Stimulated activated naive CD8-positive, alpha-beta T cell treated with anti-CD3 and anti-CD28 coated beads, Interleukin-15, amount 100 ng/mL, for 72 hours (primary cell): ENCODE results near the gene EPB41L4A.

Experiments used
- ATAC-seq: fragments of 150-1000 bp; cut with Tn5 transposase; 2 replicates; pipeline ENCODE4 v1.10.0; 2021; ENCODE audit warnings: mild to moderate bottlenecking, moderate library complexity
- DNase-seq, 2 donors: peaks; one replicate each; pipeline ENCODE4 v3.0.0; 2021 to 2022
- H3K27ac Mint-ChIP-seq, 2 donors: one replicate each; pipeline ENCODE4 v1.8.0; 2022; ENCODE audit warnings: mild to moderate bottlenecking in 2 of 2, mixed read lengths in 2 of 2, moderate library complexity in 2 of 2
- H3K27me3 Mint-ChIP-seq: one replicate; pipeline ENCODE4 v1.8.0; 2022; ENCODE audit warnings: mixed read lengths
- H3K4me1 Mint-ChIP-seq: one replicate; pipeline ENCODE4 v1.8.0; 2022; ENCODE audit warnings: mild to moderate bottlenecking, mixed read lengths
- H3K4me3 Mint-ChIP-seq, 2 donors: one replicate each; pipeline ENCODE4 v1.8.0; 2022; ENCODE audit warnings: mild to moderate bottlenecking in 2 of 2, mixed read lengths in 2 of 2, moderate library complexity in 1 of 2
- H3K9me3 Mint-ChIP-seq, 2 donors: one replicate each; pipeline ENCODE4 v1.8.0; 2022; ENCODE audit warnings: mixed read lengths in 2 of 2

EPB41L4A gene

DNA sequence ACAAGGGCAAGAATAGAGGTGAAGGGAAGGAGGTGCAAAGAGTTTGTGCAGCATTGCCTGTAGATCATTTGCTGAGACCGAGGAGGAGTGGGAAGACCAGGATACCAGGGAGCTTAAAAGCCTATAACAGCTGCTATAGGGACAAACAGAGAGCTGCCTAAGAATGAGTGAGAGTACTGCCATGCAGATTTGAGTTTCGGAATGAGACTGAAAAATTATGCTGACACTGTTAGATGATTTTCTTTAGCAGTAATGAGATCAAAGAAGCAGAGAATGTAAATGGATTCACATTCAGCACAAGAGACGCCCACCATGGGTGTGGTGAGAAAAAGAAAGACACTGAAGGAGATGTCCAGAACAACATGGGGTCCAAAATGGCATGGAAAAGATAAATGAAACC lies 69.7 kb downstream of the EPB41L4A start:
- H3K4me3 Mint-ChIP-seq, result no peak overlapping the region
- peaks cover 9% of the 10 kb centered on the region for H3K27me3 Mint-ChIP-seq
- no peak overlapping the region for H3K27ac Mint-ChIP-seq
- no peaks in the 10 kb centered on the region for H3K9me3 Mint-ChIP-seq
- DNase-seq (no peak), ATAC-seq (no peak)
- no peaks in the 10 kb centered on the region for H3K4me1 Mint-ChIP-seq

GRCh38 chr5:112348915-112349314 lies 70.2 kb downstream of the EPB41L4A start:
- Mint-ChIP-seq H3K9me3 (no peaks in the 10 kb centered on the region), H3K27me3 (peaks cover 14% of the 10 kb centered on the region), H3K27ac (no peak overlapping the region), H3K4me1 (no peaks in the 10 kb centered on the region), H3K4me3 (no peak overlapping the region)
- DNase-seq (no peak), ATAC-seq (no peak)

- H3K9me3 Mint-ChIP-seq, result no peaks in the 10 kb centered on the region
- ATAC-seq (no peak), DNase-seq (no peak)
- H3K27me3 Mint-ChIP-seq, result peaks cover 13% of the 10 kb centered on the region
- no peak overlapping the region for H3K27ac Mint-ChIP-seq
- no peak overlapping the region for H3K4me3 Mint-ChIP-seq
- no peaks in the 10 kb centered on the region for H3K4me1 Mint-ChIP-seq
Observed at GRCh38 chr5:112348387-112348786, 70.7 kb downstream of the EPB41L4A start.

GRCh38 chr5:112346411-112347044 lies 72.5 kb downstream of the EPB41L4A start:
- Mint-ChIP-seq H3K27me3 (peaks cover 8% of the 10 kb centered on the region), H3K4me1 (no peaks in the 10 kb centered on the region), H3K9me3 (no peaks in the 10 kb centered on the region), H3K27ac (no peak overlapping the region), H3K4me3 (no peak overlapping the region)
- ATAC-seq (no peak), DNase-seq (no peak)

- Mint-ChIP-seq H3K27me3 (peaks cover 8% of the 10 kb centered on the region), H3K27ac (no peak overlapping the region), H3K4me3 (no peak overlapping the region), H3K9me3 (no peaks in the 10 kb centered on the region), H3K4me1 (no peaks in the 10 kb centered on the region)
- ATAC-seq (no peak), DNase-seq (no peak)
Observed at GRCh38 chr5:112344540-112344939, 74.5 kb downstream of the EPB41L4A start.

DNA sequence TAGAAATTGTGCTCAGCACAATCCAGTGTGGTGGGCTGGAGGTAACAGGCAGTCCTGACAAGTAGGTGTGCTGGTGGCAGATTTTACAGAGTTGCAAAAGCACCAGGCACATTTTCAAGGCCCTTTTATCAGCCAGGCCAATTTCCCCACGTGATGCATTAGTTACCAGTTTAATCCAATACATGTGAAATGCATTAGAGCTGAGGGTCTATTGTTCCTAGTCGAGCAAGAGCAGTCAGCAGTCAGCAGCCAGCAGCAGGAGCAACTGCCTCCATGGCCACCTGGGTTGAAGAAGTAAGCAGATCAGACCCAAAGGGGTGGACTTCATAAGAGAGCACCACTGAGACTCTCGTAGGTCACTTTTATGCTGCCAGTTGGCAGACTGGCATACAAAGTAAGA lies 76.7 kb downstream of the EPB41L4A start:
- Mint-ChIP-seq H3K4me1 (no peaks in the 10 kb centered on the region), H3K27me3 (peaks cover 18% of the 10 kb centered on the region), H3K4me3 (no peak overlapping the region), H3K27ac (no peak overlapping the region), H3K9me3 (no peaks in the 10 kb centered on the region)
- ATAC-seq (no peak), DNase-seq (no peak)

DNA sequence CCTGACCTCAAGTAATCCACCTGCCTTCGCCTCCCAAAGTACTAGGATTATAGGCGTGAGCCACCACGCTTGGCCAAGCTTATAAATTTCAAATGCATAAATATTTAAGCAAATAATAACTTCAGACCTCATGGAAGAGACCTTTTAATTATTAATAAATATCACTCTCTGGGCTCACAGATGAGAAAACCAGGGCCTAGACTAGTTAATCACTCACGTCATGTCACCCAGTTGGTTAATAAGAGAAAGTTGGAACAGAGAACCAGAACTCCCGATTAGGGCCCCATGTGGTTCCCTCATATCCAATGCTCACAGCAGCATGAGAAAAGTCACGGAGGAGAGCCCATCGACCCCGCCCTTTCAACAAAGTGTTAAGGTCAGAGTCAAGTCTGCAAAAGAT lies 79.3 kb downstream of the EPB41L4A start:
- no peaks in the 10 kb centered on the region for H3K9me3 Mint-ChIP-seq
- H3K4me1 Mint-ChIP-seq, result no peaks in the 10 kb centered on the region
- DNase-seq (no peak), ATAC-seq (no peak)
- no peak overlapping the region for H3K4me3 Mint-ChIP-seq
- H3K27ac Mint-ChIP-seq, result no peak overlapping the region
- peaks cover 28% of the 10 kb centered on the region for H3K27me3 Mint-ChIP-seq

- Mint-ChIP-seq H3K27ac (no peak overlapping the region), H3K9me3 (no peaks in the 10 kb centered on the region), H3K4me3 (no peak overlapping the region), H3K4me1 (no peaks in the 10 kb centered on the region), H3K27me3 (peaks cover 27% of the 10 kb centered on the region)
- no peak for DNase-seq
- ATAC-seq, result no peak
Observed at GRCh38 chr5:112338681-112339337, 80.3 kb downstream of the EPB41L4A start.

GRCh38 chr5:112333331-112333781 lies 85.7 kb downstream of the EPB41L4A start:
- Mint-ChIP-seq H3K27me3 (peaks cover 49% of the 10 kb centered on the region), H3K4me3 (no peak overlapping the region), H3K4me1 (peaks cover 7% of the 10 kb centered on the region), H3K9me3 (no peaks in the 10 kb centered on the region), H3K27ac (no peak overlapping the region)
- ATAC-seq (no peak), DNase-seq (no peak)

DNA sequence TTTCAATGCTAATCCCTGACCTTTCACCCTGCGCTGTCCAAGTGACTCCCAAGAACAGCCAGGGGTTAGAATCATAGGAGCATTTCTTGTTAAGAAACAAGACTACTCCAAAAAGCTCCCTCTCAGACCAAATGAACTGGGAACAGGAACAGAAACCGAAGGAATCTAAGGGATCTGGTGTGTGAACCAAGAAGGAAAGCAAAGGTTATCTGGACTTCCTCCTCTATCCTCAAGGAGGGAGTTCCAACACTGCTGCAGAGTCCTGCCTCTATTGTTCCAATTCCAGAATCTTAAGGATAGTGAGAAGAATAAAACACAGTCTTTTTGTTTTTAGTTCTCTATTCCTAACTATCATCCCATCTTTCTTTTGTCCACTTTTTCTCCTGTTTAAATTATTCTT lies 87.2 kb downstream of the EPB41L4A start:
- H3K9me3 Mint-ChIP-seq, result no peaks in the 10 kb centered on the region
- H3K4me3 Mint-ChIP-seq, result no peak overlapping the region
- no peak for DNase-seq
- no peak for ATAC-seq
- no peak overlapping the region for H3K27ac Mint-ChIP-seq
- H3K4me1 Mint-ChIP-seq, result peaks cover 7% of the 10 kb centered on the region
- H3K27me3 Mint-ChIP-seq, result peaks cover 50% of the 10 kb centered on the region

DNA sequence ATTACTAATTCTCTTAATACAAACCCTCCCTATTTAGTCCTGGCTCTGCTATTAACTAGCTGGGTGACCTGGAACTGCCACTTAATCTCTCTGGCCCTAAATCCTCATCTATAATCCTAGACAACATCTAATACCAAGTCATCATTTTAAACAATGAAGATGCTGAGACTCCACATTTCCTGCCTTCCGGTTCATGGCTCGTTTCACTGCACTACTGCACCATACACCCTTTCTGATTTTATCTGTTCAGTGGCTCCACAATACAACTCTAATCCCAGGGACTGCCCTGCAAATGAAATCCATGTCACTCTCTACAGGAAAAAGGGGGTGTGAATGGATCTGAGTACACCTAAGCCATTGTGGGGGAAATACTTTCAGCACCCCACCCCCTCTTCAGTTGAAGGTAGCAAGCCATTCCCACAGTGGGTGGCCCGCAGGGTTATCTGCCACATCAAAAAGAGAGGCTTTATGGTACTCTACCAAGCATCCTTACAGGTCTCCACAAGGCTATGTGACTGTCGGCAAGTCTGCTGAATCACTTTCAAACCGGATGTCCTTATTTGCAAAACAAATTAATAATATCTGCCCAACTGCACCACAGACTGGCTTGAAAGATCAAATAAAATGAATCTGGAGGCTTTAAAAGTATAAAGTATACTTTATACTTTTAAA lies 89.5 kb downstream of the EPB41L4A start:
- H3K27me3 Mint-ChIP-seq, result peaks cover 50% of the 10 kb centered on the region
- H3K9me3 Mint-ChIP-seq, result no peaks in the 10 kb centered on the region
- no peak overlapping the region for H3K4me3 Mint-ChIP-seq
- peaks cover 7% of the 10 kb centered on the region for H3K4me1 Mint-ChIP-seq
- peak in 1 of 2 donors; percentile 4 for DNase-seq
- H3K27ac Mint-ChIP-seq, result no peak overlapping the region
- ATAC-seq, result peak; percentile 71

- Mint-ChIP-seq H3K27ac (no peak overlapping the region), H3K27me3 (peaks cover 45% of the 10 kb centered on the region), H3K9me3 (no peaks in the 10 kb centered on the region), H3K4me1 (no peaks in the 10 kb centered on the region), H3K4me3 (no peak overlapping the region)
- ATAC-seq, result no peak
- DNase-seq, result no peak
Observed at GRCh38 chr5:112323166-112323565, 95.9 kb downstream of the EPB41L4A start.

DNA sequence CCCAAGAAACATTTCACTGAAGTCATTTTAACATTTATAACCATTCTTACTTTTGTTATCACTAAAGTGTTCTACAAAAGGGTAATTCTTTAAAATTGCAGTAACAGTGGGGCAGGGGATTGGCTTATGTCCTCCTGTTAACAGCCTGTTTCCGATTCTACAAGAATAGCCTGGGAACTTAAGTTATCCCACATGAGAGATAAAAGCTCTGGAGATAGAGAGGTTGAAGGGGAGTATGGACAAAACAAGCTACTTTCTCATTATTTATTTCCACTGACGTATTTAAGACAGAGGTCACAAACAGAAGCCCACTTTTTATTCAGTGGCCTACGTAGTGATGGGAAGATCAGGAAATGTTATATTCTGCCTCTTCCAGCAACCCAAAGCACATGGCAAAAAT lies 98.7 kb downstream of the EPB41L4A start:
- no peaks in the 10 kb centered on the region for H3K9me3 Mint-ChIP-seq
- H3K27ac Mint-ChIP-seq, result no peak overlapping the region

GRCh38 chr5:112318346-112318745 lies 100.7 kb downstream of the EPB41L4A start:
- ATAC-seq (no peak), DNase-seq (no peak)
- Mint-ChIP-seq H3K27me3 (peaks cover 32% of the 10 kb centered on the region), H3K4me3 (no peak overlapping the region), H3K27ac (no peak overlapping the region), H3K9me3 (no peaks in the 10 kb centered on the region), H3K4me1 (no peaks in the 10 kb centered on the region)

More for the DNA sequence above, 98.7 kb downstream of the EPB41L4A start:
- H3K4me1 Mint-ChIP-seq, result no peaks in the 10 kb centered on the region
- no peak for ATAC-seq
- H3K27me3 Mint-ChIP-seq, result peaks cover 32% of the 10 kb centered on the region
- DNase-seq, result no peak
- no peak overlapping the region for H3K4me3 Mint-ChIP-seq

DNA sequence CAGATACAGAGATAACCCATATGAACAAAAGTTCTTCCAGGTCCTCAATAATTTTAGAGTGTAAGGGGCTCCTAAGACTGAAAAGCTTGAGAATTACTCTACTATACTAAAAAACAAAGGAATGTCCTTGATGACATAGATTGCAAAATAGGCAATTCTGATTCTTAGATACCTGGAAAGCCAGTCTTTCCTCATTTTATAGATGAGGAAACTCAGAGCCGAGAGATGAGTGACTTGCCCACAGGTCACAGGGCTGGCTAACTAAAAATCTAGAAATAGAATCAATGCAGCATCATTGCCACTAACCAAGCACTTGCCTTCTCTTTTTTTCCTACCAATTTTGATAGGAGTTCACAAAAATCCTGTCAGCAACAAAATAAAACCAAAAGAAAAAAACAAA lies 101.2 kb downstream of the EPB41L4A start:
- Mint-ChIP-seq H3K9me3 (no peaks in the 10 kb centered on the region), H3K27ac (no peak overlapping the region), H3K4me3 (no peak overlapping the region), H3K27me3 (peaks cover 32% of the 10 kb centered on the region), H3K4me1 (no peaks in the 10 kb centered on the region)
- no peak for DNase-seq
- ATAC-seq, result no peak

DNA sequence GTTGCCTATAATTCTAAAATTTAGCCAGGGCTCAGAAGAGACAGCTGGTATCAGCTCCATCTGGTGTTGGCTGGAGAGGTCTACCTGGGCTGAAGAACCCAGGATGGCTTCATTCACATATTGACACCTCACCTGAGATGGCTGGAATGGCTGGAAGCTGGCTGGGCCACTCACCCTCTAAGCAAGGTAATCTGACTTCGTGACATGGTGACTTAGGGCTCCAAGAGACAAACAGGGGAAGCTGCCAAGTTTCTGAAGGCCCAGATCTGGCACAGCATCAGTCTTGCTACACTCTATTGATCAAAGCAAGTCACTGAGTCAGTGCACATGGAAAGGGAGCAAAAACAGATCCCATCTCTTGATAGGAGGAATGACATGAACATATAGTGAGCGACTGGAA lies 102.3 kb downstream of the EPB41L4A start:
- Mint-ChIP-seq H3K27me3 (peaks cover 32% of the 10 kb centered on the region), H3K4me3 (no peak overlapping the region), H3K27ac (no peak overlapping the region), H3K4me1 (no peaks in the 10 kb centered on the region), H3K9me3 (no peaks in the 10 kb centered on the region)
- no peak for DNase-seq
- ATAC-seq, result no peak
